DND-41 (cell line): ENCODE results near the gene C4BPB.

Source experiments
- EZH2 ChIP-seq: IDR thresholded peaks from 3 replicates; pipeline ENCODE4 v1.6.1; 2012; ENCODE audit warnings: borderline replicate concordance, low read depth, mild to moderate bottlenecking, moderate library complexity, low read length, inconsistent platforms; ENCODE audit not compliant: severe bottlenecking
- TF ChIP-seq, protein P1 (sequence below): IDR thresholded peaks from 2 replicates; pipeline ENCODE4 v1.5.1; 2012; ENCODE audit warnings: borderline replicate concordance, low read length, moderate library complexity, mild to moderate bottlenecking; ENCODE audit not compliant: poor library complexity, severe bottlenecking; ENCODE audit errors: extremely low read depth

DNA sequence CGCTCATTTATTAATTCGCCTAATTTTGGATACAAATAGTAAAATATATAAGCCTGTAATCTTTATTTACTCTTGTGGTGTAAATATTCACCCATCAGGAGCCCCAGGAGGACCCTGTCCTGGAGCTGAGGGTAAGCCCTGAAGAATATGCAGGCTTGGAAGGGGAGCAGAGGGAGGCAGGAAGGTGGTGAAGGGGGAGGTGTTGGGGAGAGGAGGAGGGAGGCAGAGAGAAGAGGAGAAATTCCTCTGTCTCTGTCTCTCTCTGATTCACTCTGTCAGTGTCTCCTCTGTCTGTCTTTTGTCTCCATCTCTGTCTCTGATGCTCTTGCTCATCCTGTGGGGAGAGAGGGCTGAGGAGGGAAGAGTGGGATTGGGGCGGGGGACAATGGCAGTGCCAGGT, 2.8 kb upstream of the C4BPB start:
- TF ChIP-seq, protein P1, sequence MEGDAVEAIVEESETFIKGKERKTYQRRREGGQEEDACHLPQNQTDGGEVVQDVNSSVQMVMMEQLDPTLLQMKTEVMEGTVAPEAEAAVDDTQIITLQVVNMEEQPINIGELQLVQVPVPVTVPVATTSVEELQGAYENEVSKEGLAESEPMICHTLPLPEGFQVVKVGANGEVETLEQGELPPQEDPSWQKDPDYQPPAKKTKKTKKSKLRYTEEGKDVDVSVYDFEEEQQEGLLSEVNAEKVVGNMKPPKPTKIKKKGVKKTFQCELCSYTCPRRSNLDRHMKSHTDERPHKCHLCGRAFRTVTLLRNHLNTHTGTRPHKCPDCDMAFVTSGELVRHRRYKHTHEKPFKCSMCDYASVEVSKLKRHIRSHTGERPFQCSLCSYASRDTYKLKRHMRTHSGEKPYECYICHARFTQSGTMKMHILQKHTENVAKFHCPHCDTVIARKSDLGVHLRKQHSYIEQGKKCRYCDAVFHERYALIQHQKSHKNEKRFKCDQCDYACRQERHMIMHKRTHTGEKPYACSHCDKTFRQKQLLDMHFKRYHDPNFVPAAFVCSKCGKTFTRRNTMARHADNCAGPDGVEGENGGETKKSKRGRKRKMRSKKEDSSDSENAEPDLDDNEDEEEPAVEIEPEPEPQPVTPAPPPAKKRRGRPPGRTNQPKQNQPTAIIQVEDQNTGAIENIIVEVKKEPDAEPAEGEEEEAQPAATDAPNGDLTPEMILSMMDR = no peak
- no peak for TF ChIP-seq EZH2
